HK-2 (cell line): ENCODE results near the gene NADK.

Experiments used
- DNase-seq: peaks from one replicate; pipeline ENCODE4 v3.0.0-alpha.2; 2018; ENCODE audit not compliant: unreplicated experiment

NADK gene, protein sequence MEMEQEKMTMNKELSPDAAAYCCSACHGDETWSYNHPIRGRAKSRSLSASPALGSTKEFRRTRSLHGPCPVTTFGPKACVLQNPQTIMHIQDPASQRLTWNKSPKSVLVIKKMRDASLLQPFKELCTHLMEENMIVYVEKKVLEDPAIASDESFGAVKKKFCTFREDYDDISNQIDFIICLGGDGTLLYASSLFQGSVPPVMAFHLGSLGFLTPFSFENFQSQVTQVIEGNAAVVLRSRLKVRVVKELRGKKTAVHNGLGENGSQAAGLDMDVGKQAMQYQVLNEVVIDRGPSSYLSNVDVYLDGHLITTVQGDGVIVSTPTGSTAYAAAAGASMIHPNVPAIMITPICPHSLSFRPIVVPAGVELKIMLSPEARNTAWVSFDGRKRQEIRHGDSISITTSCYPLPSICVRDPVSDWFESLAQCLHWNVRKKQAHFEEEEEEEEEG

DNA sequence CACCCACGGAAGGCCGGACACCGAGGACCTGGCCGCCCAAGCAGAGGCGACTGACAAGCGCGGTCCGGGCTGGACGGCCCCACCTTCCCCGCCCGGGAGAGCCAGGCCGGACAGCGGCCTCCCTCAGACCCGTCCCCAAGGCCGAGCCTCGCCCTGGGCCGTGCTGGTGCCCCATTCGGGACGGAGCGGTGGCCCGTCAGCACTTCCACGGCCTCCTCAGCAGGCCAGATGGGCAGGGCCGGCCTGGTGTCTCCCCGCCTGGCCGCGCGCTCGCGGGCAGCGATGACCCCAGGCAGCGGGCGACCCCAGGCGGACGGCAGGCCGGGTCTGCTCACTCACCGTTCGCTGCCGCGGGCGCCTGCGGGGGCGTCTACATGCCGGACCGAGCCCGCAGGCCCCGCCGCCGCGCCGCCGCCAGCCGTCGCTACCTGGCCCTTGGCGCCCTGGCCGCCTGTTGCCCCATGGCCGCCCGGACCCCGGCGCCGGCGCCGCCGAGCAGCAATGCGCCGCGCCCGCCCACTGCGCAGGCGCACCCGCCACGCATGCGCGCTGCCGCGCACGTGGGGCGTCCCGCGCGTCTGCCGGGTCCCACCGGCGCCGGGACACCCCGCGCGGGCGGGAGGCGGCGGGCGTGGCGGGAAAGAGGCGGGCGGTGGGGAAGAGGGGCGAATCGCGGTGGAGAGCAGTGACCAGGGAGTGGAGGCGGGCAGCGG is at the start of gene NADK:
Gene NADK, minus strand, starts transcription at position 521 of the 713 bp plus-strand sequence. CDS start 13,064 bp downstream, outside the sequence.
- peak; percentile 74 for DNase-seq

DNA sequence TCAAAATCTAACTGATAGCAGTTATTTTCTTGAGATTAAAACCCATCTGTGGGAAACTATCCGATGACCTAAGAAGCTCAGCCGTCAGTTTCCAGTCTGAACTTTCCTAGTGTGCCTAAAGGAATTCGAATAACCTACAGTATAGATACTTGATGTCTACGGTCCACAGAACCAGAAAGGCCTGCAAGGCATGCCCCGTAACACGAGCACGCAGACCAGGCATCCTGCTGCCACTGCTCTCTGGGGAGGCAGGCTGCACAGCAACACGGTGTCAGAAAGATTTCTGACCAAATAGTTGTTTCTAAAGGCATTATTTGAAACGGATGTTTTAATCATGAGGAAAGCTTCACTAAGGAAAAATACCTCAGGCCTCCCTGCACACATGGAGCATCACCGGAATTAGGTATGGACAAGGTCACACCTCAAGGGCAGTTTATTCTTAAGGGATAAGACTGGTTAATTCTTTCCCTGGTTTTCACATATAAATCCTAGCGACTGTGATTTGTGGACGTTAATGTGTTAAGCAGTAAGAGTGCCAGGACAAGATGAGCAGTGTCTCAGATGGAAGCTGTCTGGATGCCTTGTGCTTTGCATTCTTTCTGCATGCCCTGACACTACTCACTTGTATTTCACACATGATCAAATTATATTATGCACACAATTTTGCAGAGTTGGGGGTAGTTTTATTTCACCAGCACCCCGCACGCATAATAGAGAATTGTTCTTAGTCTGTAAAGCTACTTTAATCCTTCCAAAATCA is 49.0 kb upstream of the NADK start:
- DNase-seq, result no peak

DNA sequence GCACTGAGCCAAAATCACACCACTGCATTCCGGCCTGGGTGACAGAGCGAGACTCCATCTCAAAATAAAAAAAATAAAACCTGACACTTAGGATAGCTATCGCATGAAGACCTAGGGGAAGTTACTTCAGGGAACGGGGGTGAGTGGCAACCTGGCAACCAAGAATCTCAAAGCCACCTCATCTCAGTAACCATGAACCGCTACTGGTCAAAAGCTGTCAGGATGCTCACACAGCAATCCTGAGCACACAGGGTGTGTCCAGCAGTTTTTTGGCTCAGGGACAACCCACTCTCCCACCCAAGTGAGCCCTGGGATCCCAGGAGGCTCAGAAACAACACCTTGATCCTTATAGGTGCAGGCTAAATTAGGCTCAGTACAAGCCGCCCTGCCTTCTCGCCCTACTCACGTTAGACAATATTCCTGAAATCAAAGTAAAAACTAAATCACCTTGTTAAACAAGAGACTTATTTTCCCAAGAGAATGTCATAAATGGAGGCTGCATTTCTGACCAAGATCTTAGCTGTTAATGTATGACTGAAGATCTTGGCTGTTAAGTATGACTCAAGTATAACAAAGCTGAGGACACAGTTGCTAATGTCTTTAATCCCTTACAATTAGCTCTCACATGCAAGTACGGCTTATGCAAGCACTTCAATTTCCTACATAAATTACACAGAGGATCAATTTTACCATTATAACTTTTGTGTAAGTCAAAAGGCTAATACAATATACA is 48.3 kb upstream of the NADK start:
- no peak for DNase-seq

DNA sequence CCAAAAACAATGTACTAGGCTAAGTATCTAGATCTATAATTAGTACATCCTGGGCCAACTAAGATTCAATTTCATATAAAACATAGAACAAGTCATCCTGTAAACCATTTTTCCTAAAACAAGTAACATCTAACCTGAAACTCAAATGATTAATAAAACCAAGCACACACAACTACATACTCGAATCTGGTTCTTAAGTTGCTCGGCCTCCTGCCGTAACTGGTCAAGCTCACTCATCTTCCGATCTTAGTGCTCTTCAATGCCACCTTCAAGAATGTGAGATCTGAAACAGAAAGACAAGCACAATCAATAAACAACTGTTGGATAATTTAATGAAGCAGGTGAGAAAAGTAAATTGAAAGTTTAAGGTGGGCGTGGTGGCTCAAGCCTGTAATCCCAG is 46.9 kb upstream of the NADK start:
- no peak for DNase-seq

DNA sequence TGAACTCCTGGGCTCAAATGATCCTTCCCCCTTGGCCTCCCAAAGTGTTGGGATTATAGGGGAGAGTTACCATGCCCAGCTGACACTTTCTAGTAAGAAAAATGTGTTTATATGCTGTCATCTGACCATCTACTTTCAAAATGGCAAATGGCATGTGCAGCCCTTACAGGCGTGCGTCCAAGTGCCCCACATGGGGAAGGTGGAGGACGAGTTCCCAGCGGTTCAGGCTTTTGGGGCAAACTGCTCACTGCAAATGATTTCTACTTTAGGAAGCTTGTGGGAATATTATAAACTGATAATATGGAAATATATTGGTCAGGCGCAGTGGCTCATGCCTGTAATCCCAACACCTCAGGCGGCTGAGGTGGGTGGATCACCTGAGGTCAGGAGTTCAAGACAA is 41.5 kb upstream of the NADK start:
- DNase-seq, result no peak

DNA sequence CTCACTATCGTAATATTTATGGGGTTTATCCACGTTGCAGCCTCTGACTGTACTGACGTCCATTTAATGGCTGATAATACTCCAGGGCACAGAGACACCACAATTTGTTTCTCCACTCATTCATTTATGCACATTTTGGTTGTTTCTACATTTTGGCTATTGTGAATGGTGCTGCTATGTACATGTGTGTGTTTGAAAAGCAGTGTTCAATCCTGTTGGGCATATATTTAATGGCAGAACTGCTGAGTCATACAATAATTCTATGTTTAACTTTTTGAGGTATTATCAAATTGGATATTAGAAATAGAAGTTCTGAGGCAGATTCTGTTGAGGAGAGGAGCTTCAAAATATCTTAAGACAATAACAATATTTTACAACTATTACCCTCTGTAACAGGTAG is 39.0 kb upstream of the NADK start:
- DNase-seq, result no peak

DNA sequence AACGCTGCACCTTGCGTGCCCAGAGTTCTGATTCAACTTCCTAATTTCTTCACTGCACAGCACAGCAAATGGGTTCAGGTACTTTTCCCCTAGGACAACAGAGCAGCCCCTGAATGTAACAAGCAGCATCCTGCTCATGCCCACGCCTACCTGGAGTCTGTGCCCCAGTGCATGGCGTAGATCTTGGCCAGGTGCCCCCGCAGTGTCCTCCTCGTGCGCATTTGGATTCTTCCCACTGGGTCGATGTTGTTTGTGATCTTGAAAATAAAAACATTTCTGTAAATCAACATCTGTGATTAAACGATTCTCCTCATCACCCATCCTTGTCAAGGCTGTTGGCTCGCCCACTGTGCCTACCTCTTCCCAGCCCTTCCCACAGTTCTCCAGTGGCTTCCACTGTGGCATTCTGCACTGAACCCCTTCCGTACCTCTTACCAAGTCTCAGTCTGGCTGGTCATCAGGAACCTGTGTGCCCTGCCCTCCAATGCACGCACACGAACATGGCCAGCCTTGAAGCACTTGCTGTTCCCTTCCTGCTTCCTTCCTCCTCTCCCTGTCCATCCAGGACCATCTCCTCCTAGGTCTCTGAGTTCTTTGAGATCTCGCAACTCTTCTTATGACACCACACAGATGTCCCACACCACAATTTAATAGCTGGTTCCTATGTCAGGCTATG is 37.5 kb upstream of the NADK start:
- no peak for DNase-seq

DNA sequence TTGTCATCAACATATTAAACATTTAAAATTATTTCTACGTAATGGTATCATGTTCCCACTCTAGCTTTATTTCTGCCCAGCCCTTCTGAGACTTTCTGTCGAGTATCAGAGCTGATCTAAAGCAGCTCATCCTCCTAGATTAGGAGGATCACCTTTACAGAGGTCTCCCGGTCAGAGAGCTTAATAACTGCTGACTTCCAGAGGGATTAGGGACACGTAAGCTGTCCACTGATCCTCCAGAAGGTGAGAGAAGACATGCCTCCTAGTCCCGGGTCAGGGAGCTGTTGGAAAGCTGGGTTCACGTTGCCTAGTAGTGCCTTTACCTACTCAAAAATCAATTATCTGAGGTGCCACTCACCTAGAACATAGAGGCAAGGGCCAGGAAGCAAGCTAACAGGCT is 31.2 kb upstream of the NADK start:
- DNase-seq, result no peak

DNA sequence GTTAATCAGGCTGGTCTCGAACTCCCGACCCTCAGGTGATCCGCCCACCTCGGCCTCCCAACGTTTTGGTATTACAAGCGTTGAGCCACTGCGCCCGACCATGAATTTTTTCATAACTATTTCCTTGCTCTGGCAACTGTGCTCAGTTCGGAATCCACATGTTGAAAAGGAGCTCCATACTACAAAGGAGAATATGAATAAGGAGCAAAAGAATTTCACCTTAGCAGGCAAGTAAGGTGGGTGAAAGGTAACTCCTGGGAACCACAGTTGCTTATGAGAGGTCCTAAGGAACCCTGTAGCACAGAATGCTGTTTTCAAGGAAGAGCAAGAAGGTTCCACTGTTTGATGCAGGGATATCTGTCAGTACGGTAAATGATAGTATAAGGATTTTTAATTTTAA is 29.9 kb upstream of the NADK start:
- no peak for DNase-seq

DNA sequence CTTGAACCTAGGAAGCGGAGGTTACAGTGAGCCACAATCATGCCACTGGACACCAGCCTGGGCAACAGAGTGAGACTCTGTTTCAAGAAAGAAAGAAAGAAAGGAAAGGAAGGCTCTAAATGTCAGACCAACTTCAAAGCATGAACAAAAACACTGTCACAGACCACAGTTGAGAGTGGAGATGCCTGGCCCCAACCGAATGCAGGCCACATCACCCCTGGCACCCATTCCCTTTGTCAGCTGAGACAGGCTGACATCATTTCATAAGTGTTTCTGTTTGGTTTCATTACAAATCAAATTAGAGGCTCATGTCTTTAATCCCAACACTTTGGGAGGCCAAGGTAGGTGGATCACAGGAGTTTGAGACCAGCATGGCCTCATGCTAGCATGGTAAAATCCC is 28.6 kb upstream of the NADK start:
- no peak for DNase-seq

DNA sequence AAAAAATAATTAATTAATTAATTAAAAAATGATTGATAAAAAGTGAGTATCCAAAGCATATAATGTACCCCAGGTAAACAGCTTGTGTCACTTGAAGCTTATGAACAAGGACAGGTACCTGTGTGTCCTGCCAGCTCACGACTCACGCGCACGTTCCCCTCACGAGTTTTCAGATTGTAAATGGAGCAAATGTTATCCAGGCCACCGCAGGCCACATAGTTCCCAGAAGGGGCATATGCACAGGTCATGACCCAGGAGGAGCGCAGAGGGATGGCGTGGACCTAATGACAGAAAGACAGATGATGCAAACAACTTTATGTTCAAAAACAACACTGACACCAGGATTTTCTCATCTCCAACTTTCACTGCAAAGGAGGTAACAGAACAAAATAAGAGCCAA is 26.0 kb upstream of the NADK start:
- DNase-seq, result no peak

DNA sequence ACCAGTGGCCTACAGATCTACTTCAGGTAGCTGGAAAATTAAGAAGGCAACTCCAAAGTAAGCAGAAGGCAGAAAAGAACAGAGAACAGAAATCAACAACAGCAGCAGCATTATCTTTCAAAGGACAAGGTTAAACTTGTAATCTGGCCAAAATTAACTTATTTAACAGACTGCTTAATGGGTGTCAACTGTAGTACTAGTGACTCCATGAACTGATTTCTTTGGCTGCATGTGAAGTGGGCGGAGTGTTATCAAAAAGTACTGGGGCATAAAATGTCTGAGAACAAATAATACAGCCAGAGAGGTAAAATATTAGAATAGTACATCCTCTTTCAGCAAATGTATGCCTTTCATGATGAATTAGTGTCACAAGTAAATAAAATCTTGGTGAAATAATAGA is 24.6 kb upstream of the NADK start:
- no peak for DNase-seq

DNA sequence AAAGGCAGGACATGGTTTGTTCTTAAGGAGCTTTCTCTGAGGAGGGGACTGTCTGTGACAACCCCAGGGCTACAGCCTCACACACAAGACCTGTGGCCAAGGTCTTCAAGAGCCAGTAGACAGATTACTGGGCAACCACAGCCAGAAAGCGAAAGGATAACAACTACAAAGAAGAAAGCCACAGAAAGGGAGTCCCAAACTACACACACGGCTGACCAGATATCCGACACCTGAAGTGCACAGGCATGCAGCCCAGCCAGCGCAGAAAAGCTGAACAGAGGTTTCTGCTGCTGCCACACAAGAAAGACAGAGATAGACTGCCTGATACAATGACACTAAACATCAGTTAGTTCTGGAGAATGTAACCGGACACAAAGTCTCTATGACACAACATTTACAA is 21.4 kb upstream of the NADK start:
- no peak for DNase-seq

DNA sequence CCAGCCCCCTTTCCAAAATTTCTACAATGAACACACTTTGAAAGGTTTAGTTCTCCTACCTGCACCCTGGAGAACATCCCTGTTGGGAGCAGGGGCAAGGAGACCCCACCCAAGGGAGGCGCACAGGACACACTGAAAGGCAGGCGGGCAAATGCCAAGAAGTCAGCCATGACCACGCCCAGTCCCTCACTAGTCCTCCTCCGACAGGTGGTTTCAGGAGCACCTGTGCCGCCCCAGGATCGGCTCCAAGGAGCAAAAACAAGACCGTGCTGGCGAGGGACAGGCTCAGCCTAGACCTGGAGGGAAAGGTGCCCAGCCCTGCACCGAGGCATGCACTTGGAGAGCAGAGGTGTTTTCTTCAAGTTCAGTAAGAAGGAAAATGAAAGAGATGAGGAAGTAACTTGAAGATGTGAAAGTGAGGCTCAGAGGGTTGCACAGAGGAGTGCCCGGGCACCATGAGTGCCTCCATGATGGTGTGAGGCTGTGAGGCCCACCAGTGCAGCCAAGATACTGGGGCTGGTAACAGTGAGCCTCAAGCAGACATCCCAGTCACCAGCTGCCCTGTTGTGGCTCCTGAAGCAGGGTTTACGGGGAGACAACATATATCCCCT is 19.6 kb upstream of the NADK start:
- no peak for DNase-seq

DNA sequence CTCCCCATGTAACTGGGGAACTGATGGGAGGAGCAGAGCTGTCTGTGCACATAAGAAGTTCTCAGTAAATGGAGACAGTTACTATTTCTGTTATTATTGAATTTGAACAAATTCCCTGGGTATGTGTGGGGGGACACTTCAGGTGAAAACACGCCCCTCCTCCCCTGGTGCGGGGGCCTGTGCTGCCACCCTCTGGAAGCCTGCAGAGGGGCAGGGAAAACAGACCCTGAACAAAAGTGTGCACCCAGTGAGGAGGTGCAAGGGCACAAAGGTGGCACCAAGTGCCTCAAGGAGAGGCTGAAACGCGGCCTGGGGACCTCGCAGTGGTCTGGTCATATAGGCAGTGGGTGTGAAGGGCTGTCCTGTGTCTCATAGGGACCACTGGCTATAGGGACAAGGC is 18.2 kb upstream of the NADK start:
- DNase-seq, result no peak

DNA sequence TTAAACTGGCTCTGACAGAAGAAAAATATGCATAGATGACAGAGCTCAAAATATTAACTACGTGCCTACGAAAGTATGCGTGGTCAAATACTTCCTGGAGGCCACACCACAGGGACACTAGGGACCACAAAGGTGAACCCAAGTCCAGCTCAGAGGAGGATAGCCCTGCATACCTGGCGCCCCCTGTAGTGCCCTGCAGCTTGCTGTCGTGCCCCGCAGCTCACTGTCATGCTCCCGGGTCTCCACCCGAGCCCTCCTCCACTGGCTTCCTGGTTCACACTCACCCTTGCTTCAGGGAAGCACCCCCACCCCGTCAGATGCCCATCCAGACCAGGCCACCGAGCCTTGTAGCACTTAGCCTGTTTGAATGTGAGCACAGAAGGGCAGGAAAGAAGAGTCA is 16.7 kb upstream of the NADK start:
- no peak for DNase-seq

DNA sequence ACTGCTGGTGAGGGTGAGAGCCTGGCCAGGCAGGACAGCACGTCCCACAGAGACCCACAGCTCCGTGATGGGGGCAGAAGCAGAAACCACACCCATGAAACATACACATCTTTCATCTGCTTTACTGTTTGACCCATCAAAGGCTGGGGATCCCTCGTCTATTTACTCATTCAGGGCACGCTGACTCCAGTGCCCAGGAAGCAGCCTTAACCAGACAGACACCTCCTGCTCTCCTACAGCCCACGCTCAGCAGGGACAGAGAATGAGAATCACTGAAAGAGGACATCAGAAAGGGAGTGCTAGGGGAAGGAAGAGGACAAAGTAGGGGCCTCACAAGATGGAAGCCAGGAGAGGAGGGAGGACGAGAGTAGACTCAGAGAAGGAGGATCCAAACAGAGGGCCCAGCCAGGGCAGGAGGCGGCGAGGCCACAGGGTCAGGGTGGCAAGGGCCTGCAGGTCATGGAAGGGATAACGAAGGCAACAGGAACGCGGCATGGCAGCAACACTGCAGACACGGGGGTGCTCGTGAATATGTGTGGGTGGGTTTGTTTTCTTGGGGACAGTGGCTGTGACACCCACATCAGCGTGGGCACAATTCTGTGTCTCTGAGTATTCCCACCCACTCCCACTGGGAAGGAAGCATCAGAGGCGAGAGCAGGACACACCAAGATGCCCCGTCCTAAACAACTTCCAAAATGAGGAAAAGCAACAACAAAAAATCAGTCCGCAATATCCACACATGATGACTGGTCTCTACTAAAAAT is 15.4 kb upstream of the NADK start:
- DNase-seq, result no peak

DNA sequence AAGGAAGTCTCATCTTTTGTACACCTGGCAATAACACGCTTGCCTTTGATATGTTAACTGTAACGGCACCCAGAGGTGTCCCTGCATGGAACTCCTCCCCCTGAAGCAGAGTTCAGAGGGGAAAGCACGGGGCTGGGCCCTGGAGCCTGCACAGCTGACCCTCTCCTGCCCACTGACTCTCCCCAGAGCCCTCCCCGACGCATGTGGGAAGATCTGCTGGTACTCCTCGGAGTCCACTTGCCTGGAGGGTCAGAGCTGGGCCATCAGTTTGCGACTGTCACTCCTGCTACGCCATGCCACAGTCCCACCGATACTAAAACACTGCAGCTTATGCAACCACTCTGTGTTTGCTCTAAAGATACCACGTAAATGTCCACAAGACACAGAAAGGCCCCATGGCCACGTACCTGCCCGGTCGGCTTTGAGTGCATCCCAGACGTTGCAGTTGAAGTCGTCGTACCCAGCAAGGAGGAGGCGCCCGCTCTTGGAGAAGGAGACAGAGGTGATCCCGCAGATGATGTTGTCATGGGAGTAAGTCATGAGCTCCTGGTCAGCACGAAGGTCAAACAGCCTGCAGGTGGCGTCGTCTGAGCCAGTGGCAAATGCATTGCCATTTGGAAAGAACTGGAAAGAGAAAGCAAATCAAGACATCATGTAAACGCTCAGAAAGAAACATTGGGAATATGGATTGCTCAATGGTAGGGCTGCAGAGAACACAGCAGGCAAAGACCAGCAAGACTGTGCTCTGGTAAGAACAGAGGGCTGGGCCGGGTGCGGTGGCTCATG is 10.6 kb upstream of the NADK start:
- DNase-seq, result no peak

DNA sequence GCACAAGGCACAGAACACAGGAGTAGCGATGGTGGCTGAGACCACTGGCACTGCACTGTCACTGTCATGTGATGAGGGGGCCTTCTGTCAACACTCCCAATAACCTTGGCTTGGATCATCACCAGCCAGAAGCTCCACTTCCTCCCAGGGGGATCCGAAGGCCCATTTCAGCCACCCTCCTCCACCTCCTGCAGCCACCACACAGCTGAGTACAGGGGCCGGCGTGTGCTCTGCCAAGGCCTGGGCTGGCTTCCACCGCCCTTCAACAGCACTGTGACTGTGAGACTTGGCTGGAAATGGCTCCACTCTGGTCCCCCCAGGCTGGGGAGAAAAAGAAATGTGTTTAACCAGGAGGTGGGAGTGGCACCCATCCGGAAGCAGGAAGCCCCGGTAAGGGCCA is 9.9 kb upstream of the NADK start:
- no peak for DNase-seq
